ENCODE measurements around the gene SMYD3. TPM values are rescaled to one million over a fixed set of nuclear protein-coding genes. Genes with fewer than 3 reads are reported as not detected.

Gene SMYD3
- total RNA-seq, 4 donors from 2014 or later, result 15.6 to 21.1 (median 18.4) TPM

GRCh38 chr1:246068619-246069509, 438.2 kb downstream of the SMYD3 start:
- no peak for TF ChIP-seq CTCF (IDR thresholded peaks at IDR 0.05; ENCODE audit: low read depth)

GRCh38 chr1:246068217-246068512, 438.9 kb downstream of the SMYD3 start:
- TF ChIP-seq CTCF (IDR thresholded peaks at IDR 0.05; ENCODE audit: low read depth), result no peak

GRCh38 chr1:246067432-246068216, 439.5 kb downstream of the SMYD3 start:
- TF ChIP-seq CTCF (IDR thresholded peaks at IDR 0.05; ENCODE audit: low read depth), result no peak

GRCh38 chr1:246066573-246066972, 440.5 kb downstream of the SMYD3 start:
- TF ChIP-seq CTCF (IDR thresholded peaks at IDR 0.05; ENCODE audit: low read depth), result no peak

- no peak for TF ChIP-seq CTCF (IDR thresholded peaks at IDR 0.05; ENCODE audit: low read depth)
Measured at GRCh38 chr1:246065592-246065991, 441.5 kb downstream of the SMYD3 start.

GRCh38 chr1:246064891-246065290, 442.2 kb downstream of the SMYD3 start:
- no peak for TF ChIP-seq CTCF (IDR thresholded peaks at IDR 0.05; ENCODE audit: low read depth)

- TF ChIP-seq CTCF (IDR thresholded peaks at IDR 0.05; ENCODE audit: low read depth), result no peak
Measured at GRCh38 chr1:246063013-246063616, 444.0 kb downstream of the SMYD3 start.
